HG02885 (cell line): ENCODE measurements around the gene UCN.
"Not testable (repeated sequence)": the region's sequence is repeated elsewhere in the genome, so short reads cannot be mapped to it uniquely, and the experiment has no call there.

Experiments
- ATAC-seq: cut with Tn5 transposase; IDR thresholded peaks from one replicate; pipeline ENCODE4 v1.9.1; 2021; ENCODE audit warnings: mild to moderate bottlenecking; ENCODE audit not compliant: unreplicated experiment, poor library complexity

The UCN gene

DNA sequence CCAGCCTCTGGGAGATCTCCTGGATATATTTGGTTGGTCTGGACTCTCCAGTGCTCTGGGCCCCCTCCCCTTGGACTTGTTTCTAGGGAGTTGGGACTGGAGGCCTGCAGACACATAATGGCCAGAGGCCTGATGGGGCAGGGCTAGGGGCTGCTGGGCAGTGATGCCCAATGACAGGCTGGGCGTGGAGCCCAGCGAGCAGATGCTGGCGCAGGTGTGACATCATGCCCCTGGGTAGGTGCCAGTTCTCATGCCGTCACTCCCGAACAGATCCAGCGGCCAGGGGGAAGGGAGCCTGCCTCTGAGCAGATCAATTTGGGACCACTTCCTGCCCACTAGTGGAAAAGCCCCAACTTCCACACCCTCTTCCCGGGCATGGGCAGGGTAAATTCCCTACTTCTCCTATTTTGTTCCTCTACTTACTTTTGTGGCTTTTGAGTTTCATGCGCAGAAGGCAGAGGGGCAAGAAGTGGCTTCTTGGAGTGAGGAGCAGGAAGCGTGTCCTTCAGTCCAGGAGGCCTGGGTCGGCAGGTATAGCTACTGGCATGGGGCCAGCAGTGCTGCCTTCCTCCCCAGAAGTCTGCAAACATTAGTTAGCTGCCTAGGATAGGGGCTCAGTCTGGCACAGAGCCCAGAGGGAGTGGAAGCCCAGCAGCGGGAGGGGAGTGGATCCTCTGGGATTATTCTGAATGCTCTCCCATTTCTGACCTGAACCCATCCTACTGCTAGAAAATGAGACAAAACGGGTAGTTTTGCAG lies 8.6 kb upstream of the UCN start:
- no peak for ATAC-seq

DNA sequence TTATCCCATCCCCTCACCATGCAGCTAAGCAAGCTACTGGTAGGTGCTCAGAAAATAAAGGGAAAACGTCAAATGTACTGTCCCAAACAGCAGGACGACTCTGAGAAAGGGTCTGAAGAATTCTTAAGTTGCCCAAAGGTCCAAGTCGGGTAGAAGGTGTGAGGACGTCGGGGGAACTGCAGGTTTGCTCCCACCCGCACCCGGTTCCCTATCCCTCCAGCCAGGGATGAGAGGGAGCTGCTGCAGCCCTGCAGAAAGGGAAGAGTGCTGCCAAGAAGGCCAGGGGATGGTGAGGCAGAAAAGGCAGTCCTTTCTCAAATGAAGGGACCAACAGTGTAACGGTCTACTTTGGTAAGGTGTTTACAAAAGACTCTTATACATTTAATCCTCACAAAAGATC lies 6.9 kb upstream of the UCN start:
- no peak for ATAC-seq

DNA sequence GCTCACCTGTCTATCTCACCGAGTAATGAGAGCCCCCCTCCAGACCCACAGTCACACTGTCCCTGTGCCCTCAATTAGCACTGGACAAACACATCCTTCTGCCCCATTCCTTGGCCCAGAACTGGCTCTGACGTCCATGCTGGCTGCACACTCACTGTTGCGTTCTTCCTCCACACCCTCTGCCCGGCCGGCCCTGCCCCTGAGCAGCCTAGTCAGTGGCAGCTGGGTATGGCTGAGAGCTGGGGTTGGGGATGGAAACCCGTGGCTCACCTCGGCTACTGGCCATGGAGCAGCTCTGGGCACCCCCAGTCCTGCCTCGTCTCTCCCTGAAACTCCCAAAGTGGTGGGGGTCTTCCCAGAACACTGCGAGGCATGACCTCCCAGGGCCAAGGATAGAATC lies 6.5 kb upstream of the UCN start:
- no peak for ATAC-seq

DNA sequence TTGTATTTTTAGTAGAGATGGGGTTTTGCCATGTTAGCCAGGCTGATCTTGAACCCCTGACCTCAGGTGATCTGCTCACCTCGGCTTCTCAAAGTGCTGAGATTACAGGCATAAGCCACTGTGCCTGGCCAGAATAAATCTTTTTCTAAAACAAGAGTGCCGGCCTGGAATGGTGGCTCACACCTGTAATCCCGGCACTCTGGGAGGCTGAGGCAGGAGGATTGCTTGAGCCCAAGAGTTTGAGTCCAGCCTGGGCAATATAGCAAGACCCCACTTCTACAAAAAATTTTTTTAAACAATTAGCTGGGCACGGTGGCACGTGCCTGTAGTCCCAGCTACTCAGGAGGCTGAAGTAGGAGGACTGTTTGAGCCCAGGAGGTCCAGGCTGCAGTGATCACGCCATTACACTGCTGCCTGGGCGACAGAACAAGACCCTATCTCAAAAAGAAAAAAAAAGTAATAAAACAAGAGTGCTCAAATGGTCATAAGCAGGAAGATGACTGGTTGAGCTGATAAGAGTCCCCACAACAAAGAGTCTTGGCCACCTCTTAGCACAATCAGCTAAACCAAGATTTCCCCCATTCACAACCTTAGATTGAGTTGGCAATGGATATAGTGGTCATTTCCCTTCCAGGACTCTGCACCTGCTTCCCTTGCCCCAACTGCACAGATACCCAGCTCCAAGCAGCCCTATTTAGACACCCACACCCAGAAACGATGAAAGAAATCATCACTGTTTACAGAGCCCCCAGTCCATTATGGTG lies 5.8 kb upstream of the UCN start:
- ATAC-seq = no peak

DNA sequence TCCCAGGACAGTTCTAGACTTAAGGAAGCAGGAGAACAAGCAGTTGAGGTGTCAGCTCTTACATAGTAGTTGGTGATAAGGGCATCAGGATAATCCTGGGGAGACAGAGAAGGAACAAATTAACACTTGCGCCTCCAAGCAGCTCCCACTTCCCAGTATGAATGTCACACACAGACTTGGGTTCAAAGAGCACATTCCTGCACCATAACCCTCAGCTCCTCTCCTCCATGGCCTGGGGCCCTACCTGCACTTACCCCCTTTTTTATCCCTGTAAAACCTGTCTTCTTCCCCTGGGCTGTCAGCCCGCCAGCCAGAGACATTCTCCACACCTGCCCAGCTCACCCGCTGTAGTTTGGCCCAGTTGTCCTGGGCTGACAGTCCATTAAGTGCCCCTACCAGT lies 3.9 kb upstream of the UCN start:
- ATAC-seq = no peak

DNA sequence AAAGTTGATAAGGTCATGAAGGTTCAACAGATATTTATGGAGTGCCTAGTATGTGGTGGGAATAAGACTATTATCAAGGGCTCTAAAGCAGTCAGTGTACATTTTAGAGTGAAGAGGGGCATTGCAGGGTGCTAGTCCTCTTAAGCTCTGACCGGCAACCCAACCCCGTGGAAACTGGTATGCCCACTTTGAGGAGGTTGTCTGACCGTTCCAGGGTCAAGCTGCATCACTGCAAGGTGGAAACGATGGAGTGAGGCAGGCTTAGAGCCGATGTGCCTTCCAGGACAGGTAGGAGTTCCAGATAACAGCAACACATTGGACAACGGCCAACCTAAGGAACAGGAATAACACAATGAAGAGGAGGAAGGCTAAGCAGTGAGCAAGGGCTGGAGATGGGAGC lies 1.4 kb upstream of the UCN start:
- ATAC-seq = no peak

DNA sequence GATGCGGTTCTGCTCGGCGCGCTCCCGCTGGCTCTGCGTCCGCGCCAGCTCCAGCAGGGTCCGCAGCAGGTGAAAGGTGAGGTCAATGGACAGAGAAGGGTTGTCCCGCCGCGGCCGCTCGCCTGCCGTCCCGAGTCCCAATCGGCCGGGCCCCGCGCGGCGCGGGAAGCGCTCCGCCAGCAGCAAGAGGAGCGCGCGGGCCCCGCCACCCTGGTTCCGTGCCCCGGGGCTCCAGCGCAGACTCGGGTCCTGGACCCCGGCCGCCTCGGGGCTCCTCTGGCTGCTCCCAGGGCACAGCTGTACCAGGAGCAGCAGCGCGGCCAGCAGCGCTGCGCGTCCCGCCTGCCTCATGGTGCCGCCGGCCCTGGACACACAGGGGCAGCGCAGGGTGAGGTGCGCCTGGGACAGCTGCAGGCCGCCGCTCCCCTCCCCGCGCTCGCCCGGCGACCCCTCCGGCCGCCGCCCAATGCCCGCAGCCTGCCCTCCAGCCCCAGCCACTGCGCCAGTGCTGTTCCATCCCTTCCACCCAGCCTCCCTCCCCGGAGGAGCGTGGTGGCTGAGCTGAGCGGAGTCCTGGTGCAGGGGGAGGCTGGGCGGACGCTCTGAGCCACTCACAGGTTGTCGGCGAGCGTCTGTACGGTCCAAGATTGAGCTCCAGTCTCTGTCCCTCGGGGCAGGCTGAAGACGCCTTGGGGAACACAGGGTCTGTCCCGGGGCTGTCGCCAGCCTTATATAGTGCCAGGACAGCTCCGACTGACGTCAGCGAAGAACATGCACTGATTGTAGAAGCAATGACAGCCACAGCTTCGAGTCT lies 493 bp downstream of the UCN start:
- ATAC-seq = no peak

DNA sequence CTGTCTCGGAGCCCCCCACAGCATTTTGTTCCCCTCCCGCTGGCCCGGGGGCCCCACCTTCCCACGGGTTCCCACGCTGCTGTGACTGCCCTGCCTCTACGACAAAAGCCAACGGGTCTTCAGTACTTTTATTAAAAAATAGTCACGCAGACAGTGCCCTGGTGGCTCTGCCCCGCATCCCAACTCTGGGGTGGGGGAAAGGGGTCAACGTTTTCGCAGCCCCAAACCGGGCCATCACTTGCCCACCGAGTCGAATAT lies 1.0 kb downstream of the UCN start:
- ATAC-seq = no peak

DNA sequence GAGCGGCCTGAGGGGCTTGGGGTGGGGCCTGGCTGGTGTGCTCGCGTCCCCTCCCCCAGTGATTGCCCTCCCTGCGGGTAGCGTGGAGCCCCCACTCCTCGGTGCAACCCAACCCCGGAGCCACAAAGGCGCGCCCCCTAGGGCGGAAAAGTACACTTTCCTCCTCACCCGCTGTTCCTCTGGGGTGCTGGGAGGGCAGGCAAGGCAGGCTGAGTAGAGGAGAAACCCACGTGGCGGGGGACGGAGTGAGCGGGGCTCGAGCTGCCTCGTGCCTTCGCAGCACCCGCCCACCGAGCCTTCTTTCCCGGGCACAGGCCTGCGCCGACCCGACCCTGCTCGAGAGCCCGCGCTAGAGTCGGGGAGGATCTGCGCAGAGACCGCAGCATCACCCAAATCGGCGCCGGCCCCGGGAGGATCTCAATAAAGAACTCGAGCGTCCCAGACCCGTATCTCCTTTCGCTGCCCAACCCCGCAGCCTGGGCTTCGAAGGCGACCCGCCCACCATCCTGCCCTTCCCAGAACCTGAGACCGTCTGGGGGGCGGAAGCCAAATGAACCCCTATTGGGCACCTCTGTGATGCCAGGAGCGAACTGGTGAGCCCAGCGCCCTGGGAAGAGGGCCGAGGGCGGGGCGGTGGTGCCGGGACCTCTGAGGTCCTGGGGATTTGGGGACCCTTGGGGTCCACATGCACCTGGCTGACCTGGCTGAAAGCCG lies 1.5 kb downstream of the UCN start:
- ATAC-seq = no peak

DNA sequence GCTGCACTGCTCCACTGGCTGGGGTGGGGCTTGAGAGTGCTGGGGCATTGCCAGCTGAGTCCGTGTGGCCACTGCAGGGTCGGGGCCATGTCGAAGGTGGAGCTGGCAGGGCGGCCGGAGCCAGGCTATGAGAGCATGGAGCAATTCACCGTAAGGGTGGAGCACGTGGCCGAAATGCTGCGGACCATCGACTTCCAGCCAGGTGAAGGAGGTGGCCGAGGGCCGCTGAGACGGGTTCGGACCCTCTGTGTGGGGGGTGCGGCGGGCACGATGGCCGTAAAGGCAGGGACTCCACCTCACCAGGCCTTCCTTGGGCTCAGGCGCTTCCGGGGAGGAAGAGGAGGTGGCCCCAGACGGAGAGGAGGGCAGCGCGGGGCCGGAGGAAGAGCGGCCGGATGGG lies 2.1 kb downstream of the UCN start:
- ATAC-seq = no peak

DNA sequence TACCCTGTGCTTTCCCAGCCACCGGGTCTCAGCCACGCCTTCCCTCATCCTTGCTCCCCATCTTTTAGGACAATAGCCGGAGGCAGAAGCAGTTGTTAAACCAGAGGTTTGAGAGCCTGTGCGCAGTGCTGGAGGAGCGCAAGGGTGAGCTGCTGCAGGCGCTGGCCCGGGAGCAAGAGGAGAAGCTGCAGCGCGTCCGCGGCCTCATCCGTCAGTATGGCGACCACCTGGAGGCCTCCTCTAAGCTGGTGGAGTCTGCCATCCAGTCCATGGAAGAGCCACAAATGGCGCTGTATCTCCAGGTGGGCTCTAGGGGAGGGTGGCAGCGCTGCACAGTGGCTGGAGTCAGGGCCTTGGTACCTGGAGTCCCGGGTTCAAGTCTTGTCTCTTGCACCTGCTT lies 2.7 kb downstream of the UCN start:
- no peak for ATAC-seq

DNA sequence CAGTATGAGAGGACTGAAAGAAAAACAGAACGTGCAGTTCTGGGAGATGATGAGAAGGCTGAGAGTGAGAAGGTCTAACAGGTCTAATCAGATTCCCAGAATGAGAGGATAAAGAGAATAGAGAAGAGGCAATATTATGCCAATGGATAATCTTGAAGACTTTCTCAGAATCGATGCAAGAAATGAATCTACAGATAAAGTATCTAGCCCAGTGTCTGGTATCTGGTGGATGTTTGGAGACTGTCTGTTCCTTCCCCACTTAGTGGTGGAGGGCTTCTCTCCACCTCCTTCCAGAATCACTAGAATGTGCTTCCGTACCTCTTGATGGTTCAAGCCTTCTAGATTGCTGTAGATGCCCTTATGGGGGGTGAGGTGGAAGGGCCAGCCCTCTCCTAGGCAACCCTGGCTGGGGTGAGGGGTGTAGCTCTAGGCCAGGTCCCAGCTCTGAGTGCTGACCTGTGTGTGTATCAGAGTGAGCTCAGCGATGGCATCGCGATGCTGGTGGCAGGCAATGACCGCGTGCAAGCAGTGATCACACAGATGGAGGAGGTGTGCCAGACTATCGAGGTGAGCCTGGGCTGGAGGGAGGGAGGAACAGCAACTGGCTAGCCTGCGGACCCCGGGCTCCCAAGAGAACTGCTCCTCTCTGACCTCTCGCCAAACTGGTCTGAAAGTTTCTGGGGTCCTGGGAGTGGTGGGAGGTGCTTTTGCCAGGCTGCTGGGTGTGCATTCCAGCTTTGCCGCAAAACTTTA lies 3.6 kb downstream of the UCN start:
- no peak for ATAC-seq

DNA sequence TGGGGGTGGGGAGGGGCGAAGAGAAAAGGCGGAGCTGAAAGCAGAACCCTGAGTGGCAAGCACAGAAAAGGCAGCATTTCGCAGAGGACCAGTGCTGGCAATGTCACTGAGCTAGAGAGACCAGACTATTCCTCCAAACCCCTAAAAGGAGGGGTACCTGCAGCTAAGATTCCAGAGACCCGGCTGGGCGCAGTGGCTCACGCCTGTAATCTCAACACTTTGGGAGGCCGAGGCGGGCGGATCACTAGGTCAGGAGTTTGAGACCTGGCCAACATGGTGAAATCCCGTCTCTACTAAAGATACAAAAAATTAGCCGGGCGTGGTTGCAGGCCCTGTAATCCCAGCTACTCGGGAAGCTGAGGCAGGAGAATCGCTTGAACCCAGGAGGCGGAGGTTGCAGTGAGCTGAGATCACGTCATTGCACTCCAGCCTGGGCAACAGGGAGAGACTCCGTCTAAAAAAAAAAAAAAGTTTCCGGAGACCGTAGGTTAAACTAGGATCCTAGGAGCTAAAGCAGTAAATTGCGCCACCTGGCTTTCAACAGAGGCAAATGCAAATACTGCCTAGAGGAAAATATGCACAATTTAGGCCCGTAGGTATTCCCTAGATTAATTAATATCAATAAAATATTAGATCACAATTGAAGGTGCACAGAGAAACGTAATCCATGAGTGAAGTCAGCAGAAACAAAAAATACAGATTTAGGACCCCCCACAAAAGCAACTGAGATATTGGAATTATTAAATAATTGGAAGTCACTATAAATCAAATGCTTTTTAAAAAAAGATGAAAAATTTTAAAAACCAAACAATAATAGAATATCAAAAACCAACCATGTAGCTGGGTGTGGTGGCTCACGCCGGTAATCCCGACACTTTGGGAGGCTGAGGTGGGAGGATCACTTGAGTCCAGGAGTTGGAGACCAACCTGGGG lies 4.9 kb downstream of the UCN start:
- no peak for ATAC-seq

DNA sequence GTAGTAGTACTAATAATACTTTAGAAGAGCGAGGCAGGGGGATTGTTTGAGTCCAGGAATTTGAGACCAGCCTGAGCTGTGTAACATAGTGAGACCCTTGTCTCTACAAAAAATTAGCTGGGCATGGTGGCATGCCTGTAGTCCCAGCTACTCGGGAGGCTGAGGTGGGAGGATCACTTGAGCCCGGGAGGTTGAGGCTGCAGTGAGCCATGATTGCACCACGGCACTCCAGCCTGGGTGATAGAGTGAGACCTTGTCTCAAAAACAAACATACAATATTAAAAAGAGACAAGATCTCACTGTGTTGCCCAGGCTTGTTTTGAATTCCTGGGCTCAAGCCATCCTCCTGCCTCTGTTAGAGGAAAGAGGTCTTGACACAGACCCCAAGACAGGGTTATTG lies 7.6 kb downstream of the UCN start:
- ATAC-seq = not testable (repeated sequence)

DNA sequence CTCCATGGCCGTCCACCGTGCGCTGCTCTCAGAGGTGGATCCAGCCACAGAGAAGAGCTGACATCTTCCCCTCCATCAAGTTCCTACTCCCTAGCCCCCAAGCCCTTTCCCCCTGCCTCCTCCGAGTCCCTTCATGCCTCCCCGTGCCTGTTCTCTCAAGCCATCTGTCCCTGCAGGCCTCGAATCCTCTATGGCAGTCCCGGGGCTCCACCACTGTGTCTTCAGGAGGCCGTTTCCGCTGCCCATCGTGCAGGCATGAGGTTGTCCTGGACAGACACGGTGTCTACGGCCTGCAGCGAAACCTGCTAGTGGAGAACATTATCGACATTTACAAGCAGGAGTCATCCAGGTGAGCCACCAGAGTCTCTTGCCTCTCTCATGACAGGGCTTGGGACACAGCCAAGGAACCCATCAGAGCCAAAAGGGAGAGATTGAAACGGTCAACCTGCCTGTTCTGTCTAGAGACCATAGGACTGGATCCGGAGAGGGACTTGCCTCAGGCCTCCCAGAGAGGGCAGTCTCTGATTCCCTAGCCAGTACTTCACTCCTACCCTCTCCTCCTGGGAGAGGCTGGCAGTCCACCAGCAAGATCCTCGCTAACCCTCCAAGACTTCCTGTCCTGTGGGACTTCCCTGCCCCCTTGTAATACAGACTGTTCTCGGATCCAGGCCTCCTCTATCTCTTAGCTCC lies 9.7 kb downstream of the UCN start:
- ATAC-seq = no peak

DNA sequence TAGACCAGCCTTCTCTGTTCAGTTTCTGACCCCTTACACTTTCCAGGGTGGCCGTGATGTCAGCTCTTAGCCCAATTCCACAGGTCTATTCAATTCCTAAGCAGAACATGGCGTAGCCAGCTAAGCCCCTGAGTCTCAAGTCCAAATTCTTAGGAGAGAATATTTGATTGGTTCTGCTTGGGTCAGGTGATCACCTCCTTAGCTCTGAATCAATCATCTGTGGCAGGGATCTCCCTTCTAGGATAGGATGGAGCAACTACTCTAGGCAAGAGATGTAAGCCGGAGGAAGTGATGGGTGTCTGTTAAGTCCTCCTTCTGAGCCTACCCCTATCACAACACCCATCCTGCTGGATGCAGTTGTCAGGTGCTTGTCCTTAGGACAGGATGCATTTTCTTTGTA lies 11.1 kb downstream of the UCN start:
- no peak for ATAC-seq

DNA sequence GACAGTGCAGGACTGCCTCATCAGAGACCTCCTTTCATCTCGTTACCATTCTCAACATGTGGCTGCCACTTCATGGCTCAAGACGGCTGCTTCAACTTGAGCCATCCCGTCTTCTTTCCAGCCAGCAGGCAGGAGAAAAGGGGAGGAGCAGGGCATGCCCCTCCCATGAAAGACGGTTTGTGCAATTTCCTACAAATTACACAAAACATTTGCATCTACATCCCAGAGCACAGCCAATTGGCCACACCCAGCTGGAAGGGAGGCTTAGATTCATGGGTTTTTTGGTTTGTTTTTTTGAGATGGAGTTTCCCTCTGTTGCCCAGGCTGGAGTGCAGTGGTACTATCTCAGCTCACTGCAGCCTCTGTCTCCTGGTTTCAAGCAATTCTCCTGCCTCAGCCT lies 11.8 kb downstream of the UCN start:
- no peak for ATAC-seq

DNA sequence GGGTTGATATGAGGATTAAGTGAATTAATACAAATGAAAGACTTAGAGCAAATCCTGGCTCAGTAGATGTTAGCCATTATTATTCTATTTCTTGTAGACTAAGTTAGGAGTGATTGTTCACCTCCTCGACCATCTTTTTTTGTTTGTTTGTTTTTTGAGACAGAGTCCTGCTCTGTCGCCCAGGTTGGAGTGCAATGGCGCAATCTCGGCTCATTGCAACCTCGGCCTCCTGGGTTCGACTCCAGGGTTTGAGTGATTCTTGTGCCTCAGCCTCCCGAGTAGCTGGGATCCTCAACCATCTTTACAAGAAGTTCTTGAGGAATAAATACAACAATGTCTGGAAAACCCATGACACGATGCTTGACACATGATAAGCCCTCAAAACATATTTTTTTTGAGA lies 13.3 kb downstream of the UCN start:
- no peak for ATAC-seq

DNA sequence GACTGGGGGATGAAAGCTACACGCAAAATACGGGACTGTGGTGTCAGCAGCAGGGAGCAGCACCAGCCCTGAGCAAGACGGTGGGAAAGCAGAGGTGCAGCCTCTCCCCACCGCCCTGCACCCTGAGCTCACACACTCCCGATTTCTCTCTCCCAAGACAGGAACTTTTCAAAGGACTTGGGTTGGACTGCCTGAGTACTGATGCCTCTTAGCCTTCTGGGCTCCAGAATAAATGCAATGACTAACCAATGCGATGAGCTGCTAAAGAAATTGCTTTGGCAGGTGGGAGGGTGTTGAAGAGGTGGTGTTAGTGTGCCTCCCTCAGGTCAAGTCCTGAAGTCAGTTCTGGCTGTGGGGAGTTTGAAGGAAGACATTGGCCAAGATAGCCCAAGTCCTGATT lies 16.4 kb downstream of the UCN start:
- ATAC-seq = no peak
